HG02798 (cell line): Measurements from ENCODE around the gene PAN3.
A peak's percentile ranks its signal among the peaks of the same experiment; 100 is the strongest.
"Not testable (repeated sequence)": the region's sequence is repeated elsewhere in the genome, so short reads cannot be mapped to it uniquely, and the experiment has no call there.

Source experiments
- ATAC-seq: cut with Tn5 transposase; IDR thresholded peaks from one replicate; pipeline ENCODE4 v1.9.1; 2021; ENCODE audit warnings: mild to moderate bottlenecking; ENCODE audit not compliant: unreplicated experiment, poor library complexity

PAN3 gene, protein sequence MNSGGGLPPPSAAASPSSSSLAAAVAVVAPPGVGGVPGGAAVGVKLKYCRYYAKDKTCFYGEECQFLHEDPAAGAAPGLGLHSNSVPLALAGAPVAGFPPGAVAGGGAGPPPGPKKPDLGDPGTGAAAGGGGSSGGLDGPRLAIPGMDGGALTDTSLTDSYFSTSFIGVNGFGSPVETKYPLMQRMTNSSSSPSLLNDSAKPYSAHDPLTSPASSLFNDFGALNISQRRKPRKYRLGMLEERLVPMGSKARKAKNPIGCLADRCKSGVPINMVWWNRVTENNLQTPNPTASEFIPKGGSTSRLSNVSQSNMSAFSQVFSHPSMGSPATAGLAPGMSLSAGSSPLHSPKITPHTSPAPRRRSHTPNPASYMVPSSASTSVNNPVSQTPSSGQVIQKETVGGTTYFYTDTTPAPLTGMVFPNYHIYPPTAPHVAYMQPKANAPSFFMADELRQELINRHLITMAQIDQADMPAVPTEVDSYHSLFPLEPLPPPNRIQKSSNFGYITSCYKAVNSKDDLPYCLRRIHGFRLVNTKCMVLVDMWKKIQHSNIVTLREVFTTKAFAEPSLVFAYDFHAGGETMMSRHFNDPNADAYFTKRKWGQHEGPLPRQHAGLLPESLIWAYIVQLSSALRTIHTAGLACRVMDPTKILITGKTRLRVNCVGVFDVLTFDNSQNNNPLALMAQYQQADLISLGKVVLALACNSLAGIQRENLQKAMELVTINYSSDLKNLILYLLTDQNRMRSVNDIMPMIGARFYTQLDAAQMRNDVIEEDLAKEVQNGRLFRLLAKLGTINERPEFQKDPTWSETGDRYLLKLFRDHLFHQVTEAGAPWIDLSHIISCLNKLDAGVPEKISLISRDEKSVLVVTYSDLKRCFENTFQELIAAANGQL

DNA sequence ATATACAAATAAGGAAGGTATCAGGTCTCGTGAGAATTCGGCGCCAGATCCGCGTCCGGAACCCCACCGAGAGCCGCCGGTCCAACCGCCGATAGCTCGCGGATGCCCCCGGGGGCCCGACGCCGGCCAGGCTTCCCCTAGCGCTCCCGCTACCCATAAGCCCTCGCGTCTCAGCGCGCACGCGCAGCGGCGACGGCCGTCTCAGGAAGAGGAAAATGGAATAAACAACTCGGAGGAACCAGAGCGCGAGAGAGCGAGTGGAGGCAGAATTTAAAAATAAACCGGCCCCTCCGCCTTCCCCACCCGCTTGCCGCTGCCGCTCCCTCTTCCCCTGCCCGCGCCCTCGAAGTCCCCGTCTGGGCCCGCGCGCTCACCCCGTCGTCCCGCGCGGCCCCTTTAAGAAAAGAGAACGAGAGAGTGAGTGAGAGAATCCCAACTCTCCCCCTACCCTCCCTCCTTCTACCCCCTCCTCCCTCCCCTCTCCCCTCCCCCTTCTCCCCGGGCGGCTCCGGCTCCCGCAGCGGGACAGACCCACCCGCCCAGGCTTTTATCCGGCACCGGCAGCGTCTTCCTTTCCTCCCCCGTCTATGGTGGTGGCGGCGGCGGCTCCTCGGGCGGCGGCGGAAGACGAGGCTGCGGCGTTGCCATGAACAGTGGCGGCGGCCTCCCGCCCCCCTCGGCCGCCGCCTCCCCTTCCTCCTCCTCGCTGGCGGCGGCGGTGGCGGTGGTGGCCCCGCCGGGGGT is at the start of gene PAN3:
PAN3 (plus strand) TSS at position 534 of the 744 bp plus-strand sequence; CDS start at position 647, 113 bp downstream.
- ATAC-seq: peak; percentile 75

DNA sequence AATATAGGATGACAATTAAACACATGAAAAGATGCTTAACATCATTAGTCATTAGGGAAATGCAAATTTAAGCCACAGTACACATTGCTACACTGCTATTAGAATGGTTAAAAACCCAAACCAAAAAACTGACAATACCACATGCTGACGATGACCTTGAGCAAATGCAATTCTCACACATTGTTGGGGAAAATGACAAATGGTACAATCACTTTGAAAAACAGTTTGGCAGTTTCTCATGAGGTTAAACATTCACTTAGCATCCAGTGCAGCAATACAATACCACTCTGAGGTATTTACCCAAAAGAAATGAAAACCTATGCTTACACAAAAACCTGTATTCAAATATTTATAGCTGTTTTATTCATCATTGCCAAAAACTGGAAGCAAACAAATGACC is 49.3 kb upstream of the PAN3 start:
- no peak for ATAC-seq

DNA sequence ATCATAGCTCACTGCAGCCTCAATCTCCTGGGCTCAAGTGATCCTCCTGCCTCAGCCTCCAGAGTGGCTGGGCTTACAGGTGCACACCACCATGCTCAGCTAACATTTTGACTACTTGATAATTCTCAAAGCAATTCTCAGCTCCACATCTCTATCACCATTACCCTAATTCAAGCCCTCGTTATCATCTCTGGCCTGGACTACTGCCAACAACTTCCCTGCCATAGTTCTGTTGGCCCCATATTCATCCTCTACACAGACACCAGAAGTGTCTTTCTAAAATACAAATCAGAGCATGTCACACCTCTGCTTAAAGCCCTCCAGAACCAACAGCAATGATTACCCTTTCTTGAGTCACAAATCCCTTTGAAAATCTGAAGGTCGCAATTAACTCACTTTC is 45.9 kb upstream of the PAN3 start:
- no peak for ATAC-seq

DNA sequence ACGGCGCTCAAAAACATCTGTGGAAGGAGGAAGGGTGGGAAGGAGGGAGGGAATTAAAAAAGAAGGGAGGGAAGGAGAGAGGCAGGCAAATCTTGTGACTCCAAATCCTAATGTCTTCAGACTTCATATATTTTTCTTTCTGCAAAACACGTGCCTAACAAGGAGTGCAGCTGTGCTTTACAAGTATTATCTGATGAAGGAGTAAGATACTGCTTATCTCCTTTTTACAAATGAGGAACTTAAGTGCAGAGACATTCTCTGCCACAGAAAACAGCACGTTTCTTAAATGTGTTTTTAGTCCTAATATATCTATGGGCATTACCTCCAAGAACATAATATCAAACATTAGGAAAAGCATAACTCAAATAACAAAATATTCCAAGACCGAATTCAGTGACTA is 44.5 kb upstream of the PAN3 start:
- ATAC-seq: no peak

DNA sequence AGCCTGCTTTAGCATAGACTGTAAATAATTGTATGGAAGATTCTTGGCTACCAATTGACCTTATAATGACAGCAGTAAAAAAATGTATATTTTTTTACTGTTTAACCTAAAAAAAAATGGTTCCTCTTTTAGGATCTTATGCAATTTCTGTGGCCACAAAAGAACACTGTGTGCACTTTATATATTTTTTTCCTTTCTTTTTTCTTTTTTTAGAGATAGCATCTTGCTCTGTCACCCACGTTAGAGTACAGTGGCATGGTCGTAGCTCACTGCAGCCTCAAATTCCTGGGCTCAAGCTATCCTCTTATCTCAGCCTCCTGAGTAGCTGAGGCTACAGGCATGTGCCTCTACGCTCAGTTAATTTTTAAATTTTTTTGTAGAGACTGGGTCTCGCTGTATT is 44.0 kb upstream of the PAN3 start:
- ATAC-seq: no peak

DNA sequence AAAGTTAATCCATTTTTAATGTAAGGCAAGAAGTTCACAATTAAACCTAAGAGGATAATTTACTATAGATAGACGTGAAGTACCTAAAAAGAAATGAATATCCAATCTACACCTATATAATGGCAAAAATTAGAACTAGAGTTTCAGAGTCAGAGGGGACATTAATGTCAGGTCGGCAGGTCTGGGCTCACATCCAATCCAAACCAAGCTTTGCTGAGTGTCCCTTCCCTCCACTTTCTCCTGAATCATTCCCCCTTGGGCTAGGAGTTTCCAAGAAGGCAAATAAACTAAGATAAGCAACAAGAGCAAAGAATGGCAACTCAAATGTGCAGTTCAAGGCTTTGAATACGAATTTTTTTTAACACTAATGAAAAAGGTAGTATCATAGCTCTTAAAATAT is 40.8 kb upstream of the PAN3 start:
- ATAC-seq: no peak

DNA sequence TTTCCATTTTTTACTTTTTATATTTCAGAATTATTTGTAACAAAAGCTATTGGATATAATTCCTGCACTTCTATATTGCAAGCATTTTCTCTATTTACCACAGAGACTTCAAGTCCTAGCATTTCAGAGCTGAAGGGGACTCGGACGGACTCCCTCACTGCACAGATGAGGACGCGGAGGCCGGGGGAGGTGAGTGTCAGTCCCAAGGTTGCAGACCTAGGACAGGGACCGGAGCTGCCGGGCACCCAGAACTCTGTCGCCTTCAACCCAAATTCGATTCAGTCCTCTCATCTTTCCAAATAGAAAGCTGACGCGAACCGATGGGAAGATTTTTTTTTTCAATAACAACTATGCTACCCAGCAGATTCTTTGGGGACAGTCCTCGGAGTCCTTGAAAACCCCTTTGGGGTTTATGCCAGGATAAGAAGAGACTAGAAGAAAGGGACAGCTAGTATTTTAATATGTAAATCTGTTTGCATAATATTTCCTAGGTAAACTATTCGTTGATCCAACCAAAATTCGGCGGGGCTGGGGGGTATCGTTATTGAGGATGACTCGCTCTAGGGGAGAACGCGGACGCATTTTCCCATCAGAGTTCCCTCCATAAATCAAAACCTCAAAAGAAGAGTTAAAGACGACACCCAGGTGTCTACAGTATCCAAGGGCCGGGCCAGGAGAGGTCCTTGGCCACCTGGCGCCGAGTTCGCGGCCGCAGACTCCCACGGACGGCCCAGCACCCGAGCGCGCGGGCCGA is 38.8 kb upstream of the PAN3 start:
- ATAC-seq: no peak

DNA sequence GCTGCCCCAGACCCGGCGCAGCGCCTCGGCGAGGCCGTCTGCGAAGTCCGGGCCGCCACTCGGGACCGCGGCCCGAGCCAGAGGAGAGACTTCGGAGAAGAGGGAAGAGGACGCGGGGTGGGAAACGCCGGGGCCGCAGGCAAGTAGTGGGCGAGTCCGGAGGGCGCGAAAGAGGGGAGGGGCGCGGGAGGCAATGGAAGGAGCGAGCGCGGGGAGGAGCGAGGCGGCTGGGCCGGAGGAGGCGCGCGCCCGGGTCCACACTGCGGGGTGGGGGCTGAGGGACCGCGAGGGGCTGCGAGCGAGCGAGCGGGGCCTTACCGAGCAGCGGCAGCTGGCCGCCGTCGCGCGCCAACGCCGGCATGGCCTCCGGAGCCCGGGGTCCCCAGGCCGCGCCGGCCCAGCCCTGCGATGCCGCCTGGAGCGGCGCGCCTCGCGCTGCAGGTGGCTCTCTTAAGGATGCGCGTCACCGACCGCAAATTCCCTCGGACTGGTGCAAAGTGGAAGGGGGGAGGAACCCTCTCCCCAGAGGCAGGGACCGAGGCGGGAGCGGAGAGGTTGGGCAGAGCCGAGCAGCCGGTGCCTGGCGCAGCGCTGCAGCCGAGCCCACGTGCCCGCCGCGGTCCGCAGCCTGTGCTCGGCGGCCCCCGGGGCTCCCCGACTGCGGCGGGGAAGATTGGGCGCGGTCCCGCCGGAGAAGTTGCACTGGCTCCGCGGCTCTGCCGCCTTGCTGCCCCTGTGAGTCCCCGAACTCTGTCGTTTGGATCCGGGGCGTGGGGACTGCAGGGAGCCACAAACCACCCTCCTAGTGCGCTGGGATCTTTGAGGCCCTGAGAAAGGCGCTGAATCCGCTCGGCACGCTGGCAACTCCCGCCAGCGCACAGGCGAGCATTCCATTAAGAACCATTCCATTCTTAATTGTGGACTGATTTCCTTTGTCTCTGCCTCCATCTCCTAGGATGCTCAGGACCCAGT is 37.9 kb upstream of the PAN3 start, which contains the start of gene FLT3:
FLT3 (minus strand) TSS at position 427 of the 972 bp plus-strand sequence; CDS start at position 361, 66 bp downstream.
- ATAC-seq: peak; percentile 60

DNA sequence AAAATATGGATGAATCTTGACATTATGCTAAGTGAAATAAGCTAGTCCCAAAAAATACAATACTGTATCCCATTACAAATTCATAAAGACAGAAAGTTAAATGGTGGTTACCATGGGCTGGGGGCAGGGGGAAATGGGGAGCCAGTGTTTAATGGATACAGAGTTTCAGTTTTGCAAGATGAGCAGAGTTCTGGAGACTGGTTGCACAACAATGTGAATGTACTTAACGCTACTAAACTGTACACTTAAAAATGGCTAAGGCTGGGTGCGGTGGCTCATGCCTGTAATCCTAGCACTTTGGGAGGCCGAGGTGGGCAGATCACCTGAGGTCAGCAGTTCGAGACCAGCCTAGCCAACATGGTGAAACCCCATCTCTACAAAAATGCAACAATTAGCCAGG is 36.5 kb upstream of the PAN3 start:
- ATAC-seq: not testable (repeated sequence)

DNA sequence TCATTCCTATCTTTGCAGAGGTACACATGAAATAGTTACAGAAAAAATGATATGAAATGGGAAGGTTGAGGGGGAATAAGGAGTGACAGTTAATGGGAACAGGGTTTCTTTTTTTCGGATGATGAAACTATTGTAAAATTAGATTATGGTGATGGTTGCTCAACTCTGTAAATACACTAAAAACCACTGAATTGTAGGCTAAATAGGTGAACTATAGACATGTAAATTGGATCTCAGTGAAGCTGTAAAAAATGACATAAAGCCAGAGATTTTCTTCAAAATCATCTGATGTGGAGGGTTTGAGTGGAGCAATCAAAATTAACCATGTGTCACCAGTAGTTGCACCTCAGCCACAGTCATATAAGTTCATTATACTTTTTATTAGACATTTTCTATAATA is 31.4 kb upstream of the PAN3 start:
- ATAC-seq: no peak

DNA sequence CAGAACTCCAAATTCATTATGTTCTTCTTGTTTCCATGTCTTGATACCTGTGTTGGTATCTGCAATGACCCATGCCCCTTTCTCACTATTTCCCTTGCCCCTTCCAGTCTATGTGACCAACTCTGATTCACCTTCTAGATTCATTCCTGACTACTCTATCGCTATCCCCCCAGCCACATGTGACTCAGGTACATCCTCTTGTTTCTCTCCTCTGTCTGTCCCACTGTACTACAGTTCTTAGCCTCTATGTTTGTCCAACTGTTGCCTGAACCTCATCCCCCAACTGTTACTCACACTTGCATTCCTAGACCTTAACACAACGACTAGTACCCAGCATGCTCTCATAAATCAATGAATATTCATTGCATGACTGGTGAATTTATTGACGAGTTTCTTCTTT is 27.9 kb upstream of the PAN3 start:
- ATAC-seq: no peak

DNA sequence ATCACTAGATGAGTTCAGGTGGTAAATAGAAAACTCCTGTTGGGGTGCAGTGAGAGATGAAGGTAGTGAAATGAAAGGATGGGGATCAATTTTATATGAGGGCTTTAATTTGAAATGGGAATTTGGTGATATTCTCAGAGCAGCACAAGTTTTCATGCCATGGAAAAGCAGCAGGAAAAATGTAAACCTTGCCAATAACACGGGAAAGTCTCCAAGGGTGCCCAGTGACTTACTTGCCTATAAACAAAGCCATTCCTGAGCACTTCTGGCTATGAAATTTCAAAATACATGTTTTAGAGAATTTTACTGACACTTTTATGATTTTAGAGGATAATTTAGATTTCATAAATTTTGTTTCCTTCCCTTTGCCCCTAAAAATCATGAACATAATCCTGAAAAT is 21.6 kb upstream of the PAN3 start:
- no peak for ATAC-seq

DNA sequence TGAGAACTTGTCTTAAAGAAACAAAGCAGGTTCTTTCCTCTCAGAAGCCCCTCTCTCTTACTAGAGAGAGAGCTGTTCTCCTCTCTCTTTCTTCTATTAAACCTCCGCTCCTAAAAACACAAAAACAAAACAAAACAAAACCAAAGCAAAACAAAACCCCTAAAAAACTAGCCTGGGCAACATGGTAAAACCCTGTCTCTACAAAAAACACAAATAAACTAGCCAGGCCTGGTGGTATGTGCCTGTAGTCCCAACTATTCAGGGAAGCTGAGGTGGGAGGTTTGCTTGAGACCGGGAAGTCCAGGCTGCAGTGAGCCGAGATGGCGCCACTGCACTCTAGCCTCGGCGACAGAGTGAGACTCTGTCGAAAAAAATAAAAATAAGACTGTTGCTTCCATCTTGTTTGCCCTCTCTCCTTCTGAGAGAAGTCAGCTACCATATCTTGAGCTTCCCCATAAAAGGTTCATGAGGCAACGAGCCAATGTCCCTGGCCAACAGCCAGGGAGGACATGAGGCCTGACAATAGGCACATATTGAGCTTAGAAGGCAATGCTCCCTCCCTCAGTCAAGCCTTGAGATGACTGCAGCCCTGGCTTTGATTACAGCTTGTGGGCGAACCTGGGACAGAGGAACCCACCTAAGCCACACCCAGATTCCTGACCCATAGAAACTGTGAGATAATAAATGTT is 20.5 kb upstream of the PAN3 start:
- ATAC-seq: no peak

DNA sequence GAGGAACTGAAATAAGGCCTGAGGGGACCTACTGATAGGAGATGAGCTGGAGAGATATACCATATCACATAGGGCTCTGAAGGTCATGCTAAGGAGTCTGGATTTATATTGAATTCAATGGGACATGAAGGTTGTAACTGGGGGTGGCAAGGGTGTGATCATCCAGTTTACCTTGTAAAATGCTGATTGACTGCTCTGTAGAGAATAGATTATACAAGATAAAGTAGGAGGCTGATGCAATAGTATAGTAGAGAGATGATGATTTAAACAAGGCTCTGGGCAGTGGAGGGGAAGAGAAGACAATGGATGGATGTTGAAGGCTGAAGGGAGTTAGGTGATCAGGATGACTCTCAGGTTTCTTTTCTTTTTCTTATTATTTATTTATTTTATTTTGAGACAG is 18.0 kb upstream of the PAN3 start:
- ATAC-seq: no peak

DNA sequence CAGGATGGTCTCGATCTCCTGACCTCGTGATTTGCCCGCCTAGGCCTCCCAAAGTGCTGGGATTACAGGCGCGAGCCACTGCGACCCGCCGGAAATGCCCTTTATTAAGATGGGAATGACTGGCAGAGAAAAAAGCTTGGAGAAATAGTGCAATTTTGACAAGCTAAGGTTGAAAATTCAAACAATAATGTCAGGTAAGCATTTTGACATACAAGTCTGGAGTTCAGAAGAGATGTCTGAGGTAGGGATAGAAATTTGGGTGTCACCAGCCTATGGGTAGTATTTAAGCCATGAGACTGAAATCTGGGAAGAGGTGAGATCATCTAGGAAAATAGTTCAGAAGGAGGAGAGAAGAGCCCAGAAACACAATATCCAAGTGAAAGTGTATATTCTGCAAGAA is 17.1 kb upstream of the PAN3 start:
- ATAC-seq: no peak

DNA sequence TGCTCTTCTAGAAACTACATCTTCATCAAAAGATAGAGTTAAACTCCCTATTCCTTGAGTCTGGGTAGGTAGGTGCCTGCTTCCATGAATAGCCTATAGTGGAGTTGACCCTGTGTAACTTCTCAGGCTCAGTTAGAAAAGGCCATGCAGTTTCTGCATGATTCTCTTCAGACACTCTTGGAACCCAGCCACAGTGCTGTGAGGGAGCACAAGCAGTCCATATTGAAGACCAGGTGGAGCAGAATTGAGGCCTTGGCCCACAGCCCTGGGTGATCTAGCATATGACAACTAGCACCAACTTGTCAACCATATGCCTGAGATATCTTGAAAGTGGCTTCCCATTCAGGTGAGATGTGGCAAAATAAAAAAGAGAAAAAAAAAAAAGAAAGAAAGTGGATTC is 10.3 kb upstream of the PAN3 start:
- ATAC-seq: no peak

DNA sequence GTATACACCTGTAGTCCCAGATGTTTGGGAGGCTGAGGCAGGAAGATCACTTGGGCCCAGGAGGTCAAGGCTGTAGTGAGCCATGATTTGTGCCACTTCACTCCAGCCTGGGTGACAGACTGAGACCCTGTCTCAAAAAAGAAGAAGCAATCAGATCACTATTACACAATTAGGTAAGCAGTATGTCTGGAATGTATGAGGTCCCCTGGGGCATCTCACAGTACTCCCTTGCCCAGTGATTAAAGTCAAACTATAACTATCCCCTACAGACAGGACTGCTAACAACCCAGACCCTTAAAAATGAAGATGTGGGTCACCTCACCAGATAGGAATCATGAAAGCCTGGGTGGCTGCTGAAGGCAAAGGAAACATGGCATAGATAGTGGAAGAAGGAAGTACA is 9.4 kb upstream of the PAN3 start:
- ATAC-seq: no peak
